Upper lobe of left lung (tissue), 4 donors: ENCODE data around the gene RIN3.

Experiments used
- POLR2A ChIP-seq, 4 donors: fragments of 450-650 bp; IDR thresholded peaks; one replicate each; pipeline ENCODE4 v1.5.1; 2016 to 2017; ENCODE audit warnings: antibody characterized with exemption in 4 of 4, mild to moderate bottlenecking in 2 of 4
- POLR2AphosphoS5 ChIP-seq, 2 donors: sonication (generic); formaldehyde crosslinking; IDR thresholded peaks; one replicate each; pipeline ENCODE4 v1.5.1; 2017; ENCODE audit warnings: antibody characterized with exemption in 2 of 2
- TF ChIP-seq, protein P1 (sequence below), 6 experiments: fragments of 450-650 bp in 4 of 6; fragments of 200-600 bp in 2 of 6; sonication (generic) in 2 of 6; IDR thresholded peaks; one replicate each; pipeline ENCODE4 v1.5.1; 2016 to 2019; ENCODE audit warnings: antibody characterized with exemption in 6 of 6

DNA sequence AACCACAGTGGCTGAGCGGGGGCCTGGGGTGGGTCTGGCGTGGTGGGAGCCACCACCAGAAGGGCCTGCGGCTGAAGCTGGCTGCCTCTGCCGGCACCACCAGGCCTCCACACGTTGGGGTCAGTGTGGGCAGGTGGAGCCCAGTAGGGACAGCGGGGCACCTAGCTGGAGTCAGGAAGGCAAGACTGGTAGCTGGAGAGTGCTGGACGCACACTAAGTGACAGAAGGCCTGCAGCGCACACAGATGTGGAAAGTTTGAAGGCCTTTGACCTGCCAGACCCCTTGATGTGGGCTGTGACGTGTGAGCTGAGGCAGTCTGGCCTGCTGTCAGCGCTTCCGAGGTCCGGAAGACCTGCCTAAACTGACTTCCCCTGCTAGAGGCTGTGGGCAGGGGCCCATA, 26.3 kb downstream of the RIN3 start:
- TF ChIP-seq POLR2A (IDR thresholded peaks at IDR 0.05), result no peak
- TF ChIP-seq, protein P1, sequence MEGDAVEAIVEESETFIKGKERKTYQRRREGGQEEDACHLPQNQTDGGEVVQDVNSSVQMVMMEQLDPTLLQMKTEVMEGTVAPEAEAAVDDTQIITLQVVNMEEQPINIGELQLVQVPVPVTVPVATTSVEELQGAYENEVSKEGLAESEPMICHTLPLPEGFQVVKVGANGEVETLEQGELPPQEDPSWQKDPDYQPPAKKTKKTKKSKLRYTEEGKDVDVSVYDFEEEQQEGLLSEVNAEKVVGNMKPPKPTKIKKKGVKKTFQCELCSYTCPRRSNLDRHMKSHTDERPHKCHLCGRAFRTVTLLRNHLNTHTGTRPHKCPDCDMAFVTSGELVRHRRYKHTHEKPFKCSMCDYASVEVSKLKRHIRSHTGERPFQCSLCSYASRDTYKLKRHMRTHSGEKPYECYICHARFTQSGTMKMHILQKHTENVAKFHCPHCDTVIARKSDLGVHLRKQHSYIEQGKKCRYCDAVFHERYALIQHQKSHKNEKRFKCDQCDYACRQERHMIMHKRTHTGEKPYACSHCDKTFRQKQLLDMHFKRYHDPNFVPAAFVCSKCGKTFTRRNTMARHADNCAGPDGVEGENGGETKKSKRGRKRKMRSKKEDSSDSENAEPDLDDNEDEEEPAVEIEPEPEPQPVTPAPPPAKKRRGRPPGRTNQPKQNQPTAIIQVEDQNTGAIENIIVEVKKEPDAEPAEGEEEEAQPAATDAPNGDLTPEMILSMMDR (IDR thresholded peaks at IDR 0.05), result no peak
- peak in 1 of 2 donors; percentile 7 for TF ChIP-seq POLR2AphosphoS5 (IDR thresholded peaks at IDR 0.05)
